ENCODE results near the gene MTR. TPM values are rescaled to one million over a fixed set of nuclear protein-coding genes. Genes with fewer than 3 reads are reported as not detected.

MTR gene
- total RNA-seq, 2 experiments from 2014 or later, result 22.3 to 63.8 TPM

- CTCF ChIA-PET (ENCODE audit: unreplicated experiment), result no interaction called here
- Histone ChIP-seq H3K4me1 (ENCODE audit: insufficient read depth, low read length, poor library complexity, severe bottlenecking) (no peaks in the 10 kb centered on the region), H3K4me3 (ENCODE audit: low read depth, low read length, poor library complexity, severe bottlenecking) (no peak overlapping the region), H2AFZ (ENCODE audit: low read length) (no peak overlapping the region), H3K27ac (ENCODE audit: low read depth, low read length, poor library complexity, severe bottlenecking) (no peak overlapping the region), H3K36me3 (ENCODE audit: insufficient read depth, low read length) (no peaks in the 10 kb centered on the region), H3K9me2 (ENCODE audit: insufficient read depth, low read length) (no peaks in the 10 kb centered on the region), H4K20me1 (ENCODE audit: insufficient read depth, low read length) (no peaks in the 10 kb centered on the region), H3K79me2 (ENCODE audit: insufficient read depth, low read depth, low read length) (no peaks in the 10 kb centered on the region), H3K4me2 (ENCODE audit: low read length) (no peak overlapping the region), H3K9me3 (ENCODE audit: low read length) (no peaks in the 10 kb centered on the region)
- no peak for DNase-seq (ENCODE audit: low spot score)
- POLR2A ChIA-PET, result no interaction called here
- BruUV-seq (replicated peaks), result no TSS peak
- intact Hi-C loops (cut with micrococcal nuclease; ENCODE audit: unreplicated experiment), result loop anchor here (10.0 kb wide), 2 partner anchors 373 to 813 kb away; no protein-coding TSS in a partner anchor
- TF ChIP-seq EZH2phosphoT487 (IDR thresholded peaks at IDR 0.05; ENCODE audit: borderline replicate concordance, low read depth, low read length) (no peak), CTCF (conservative IDR thresholded peaks at IDR 0.05; ENCODE audit: low read length) (no peak)
Measured at GRCh38 chr1:236751385-236751784, 43.7 kb upstream of the MTR start.

- no peaks in the 10 kb centered on the region for H4K20me1 ChIP-seq (ENCODE audit: insufficient read depth, low read length)
- intact Hi-C loops (cut with micrococcal nuclease; ENCODE audit: unreplicated experiment), result loop anchor here (10.0 kb wide), 2 partner anchors 373 to 813 kb away; no protein-coding TSS in a partner anchor
- no peak overlapping the region for H3K27ac ChIP-seq (ENCODE audit: low read depth, low read length, poor library complexity, severe bottlenecking)
- CTCF ChIA-PET (ENCODE audit: unreplicated experiment), result no interaction called here
- H2AFZ ChIP-seq (ENCODE audit: low read length), result no peak overlapping the region
- H3K4me2 ChIP-seq (ENCODE audit: low read length), result no peak overlapping the region
- H3K4me1 ChIP-seq (ENCODE audit: insufficient read depth, low read length, poor library complexity, severe bottlenecking), result no peaks in the 10 kb centered on the region
- no TSS peak for BruUV-seq (replicated peaks)
- no peak overlapping the region for H3K4me3 ChIP-seq (ENCODE audit: low read depth, low read length, poor library complexity, severe bottlenecking)
- no peaks in the 10 kb centered on the region for H3K79me2 ChIP-seq (ENCODE audit: insufficient read depth, low read depth, low read length)
- DNase-seq (ENCODE audit: low spot score), result no peak
- POLR2A ChIA-PET, result interaction anchor here (0.6 kb wide), 1 partner anchor 143 kb away, joined by 8 read pairs; no protein-coding TSS in a partner anchor
- H3K9me2 ChIP-seq (ENCODE audit: insufficient read depth, low read length), result no peaks in the 10 kb centered on the region
- no peak for TF ChIP-seq EZH2phosphoT487 (IDR thresholded peaks at IDR 0.05; ENCODE audit: borderline replicate concordance, low read depth, low read length)
- TF ChIP-seq CTCF (conservative IDR thresholded peaks at IDR 0.05; ENCODE audit: low read length), result no peak
- no peaks in the 10 kb centered on the region for H3K9me3 ChIP-seq (ENCODE audit: low read length)
- no peaks in the 10 kb centered on the region for H3K36me3 ChIP-seq (ENCODE audit: insufficient read depth, low read length)
Measured at GRCh38 chr1:236751935-236752334, 43.2 kb upstream of the MTR start.

GRCh38 chr1:236753516-236753915 lies 41.6 kb upstream of the MTR start:
- H3K27ac ChIP-seq (ENCODE audit: low read depth, low read length, poor library complexity, severe bottlenecking), result no peak overlapping the region
- H3K36me3 ChIP-seq (ENCODE audit: insufficient read depth, low read length), result no peaks in the 10 kb centered on the region
- no peaks in the 10 kb centered on the region for H3K4me1 ChIP-seq (ENCODE audit: insufficient read depth, low read length, poor library complexity, severe bottlenecking)
- no peaks in the 10 kb centered on the region for H3K9me2 ChIP-seq (ENCODE audit: insufficient read depth, low read length)
- peak; percentile 31 for DNase-seq (ENCODE audit: low spot score)
- TF ChIP-seq EZH2phosphoT487 (IDR thresholded peaks at IDR 0.05; ENCODE audit: borderline replicate concordance, low read depth, low read length) (no peak), CTCF (conservative IDR thresholded peaks at IDR 0.05; ENCODE audit: low read length) (peak; percentile 60)
- no peak overlapping the region for H2AFZ ChIP-seq (ENCODE audit: low read length)
- ChIA-PET CTCF (ENCODE audit: unreplicated experiment) (interaction anchor here (0.6 kb wide), 1 partner anchor 821 kb away, joined by 3 read pairs; no protein-coding TSS in a partner anchor), POLR2A (interaction anchor here (0.6 kb wide), 1 partner anchor 128 kb away, joined by 3 read pairs; no protein-coding TSS in a partner anchor)
- H3K9me3 ChIP-seq (ENCODE audit: low read length), result no peaks in the 10 kb centered on the region
- H3K79me2 ChIP-seq (ENCODE audit: insufficient read depth, low read depth, low read length), result no peaks in the 10 kb centered on the region
- BruUV-seq (replicated peaks), result no TSS peak
- H3K4me2 ChIP-seq (ENCODE audit: low read length), result no peak overlapping the region
- H4K20me1 ChIP-seq (ENCODE audit: insufficient read depth, low read length), result no peaks in the 10 kb centered on the region
- H3K4me3 ChIP-seq (ENCODE audit: low read depth, low read length, poor library complexity, severe bottlenecking), result no peak overlapping the region
- intact Hi-C loops (cut with micrococcal nuclease; ENCODE audit: unreplicated experiment), result loop anchor here (10.0 kb wide), 2 partner anchors 371 to 811 kb away; no protein-coding TSS in a partner anchor

Data from OCI-LY7 (cell line).